Stimulated activated CD8-positive, alpha-beta memory T cell treated with anti-CD3 and anti-CD28 coated beads, Interleukin-4, amount 100 ng/mL, for 48 hours (primary cell): Measurements from ENCODE around the gene STK16.
A peak's percentile ranks its signal among the peaks of the same experiment; 100 is the strongest.

Source experiments
- DNase-seq: peaks from one replicate; pipeline ENCODE4 v3.0.0-alpha.2; 2020

STK16 gene

DNA sequence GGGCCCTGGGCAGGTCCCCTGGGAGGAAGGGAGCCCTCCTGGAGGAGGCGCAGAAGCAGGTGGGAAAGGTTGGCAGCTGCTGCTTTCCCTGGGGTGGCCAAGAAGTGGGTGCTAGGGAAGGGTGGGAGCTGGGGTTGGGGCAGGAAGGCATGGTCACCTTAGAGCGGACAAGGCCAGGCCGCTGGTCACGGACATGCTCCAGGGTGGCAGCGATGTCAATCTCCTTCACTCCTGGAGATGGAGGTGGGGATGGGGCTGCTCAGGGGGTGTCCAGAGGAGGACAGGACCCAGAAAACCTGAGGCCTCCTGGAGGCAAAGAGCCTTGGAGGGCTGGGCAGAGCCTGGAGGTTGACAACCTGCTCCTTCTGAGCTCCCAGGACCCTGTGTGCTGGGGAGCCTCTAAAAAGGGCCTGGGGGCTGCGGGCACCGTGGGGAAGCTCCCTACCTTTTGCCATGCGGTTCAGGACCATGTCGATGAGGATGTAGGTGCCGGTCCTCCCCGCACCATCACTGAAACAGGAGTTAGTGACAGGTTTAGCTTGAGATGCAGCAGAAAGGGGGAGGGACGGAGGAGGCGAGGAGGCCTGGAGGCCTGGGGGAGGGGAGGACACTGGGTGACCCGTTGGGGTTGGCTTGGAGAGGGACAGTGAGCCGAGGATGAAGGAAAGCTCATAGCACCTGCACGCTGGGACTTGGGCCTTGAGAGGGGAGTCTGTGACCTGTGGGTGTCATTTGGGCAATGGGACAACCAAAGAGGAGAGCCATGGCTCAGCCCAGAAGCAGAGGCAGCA lies 45.3 kb downstream of the STK16 start:
- DNase-seq = no peak

GRCh38 chr2:219291394-219291793 lies 46.1 kb downstream of the STK16 start:
- no peak for DNase-seq

DNA sequence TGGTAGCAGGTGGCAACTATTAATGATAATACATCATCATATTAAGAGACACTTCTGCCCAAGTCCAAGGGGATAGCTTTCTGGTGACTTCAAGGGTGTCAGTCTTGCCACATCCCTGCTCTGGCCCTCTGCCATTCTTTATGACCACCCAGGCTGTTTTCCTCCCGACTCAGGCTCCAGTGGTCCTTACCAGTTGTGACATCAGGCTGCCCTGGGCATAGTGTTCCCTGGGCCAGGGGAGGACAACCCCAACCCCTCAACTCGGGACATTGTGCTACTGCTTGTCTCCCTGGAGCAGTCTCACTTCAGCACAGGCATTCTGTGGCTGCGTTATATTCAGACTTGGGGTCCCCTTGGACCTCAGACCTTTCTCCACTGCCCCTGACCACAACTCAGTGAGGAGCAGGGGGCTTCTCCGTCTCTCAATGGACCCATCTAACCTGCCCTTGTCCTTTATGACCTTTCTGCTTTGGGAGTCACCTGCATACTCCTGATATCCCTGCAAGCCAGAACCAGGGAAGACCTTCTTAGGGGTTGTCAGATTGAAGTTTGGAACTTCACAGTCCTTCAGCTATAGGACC lies 46.7 kb downstream of the STK16 start:
- no peak for DNase-seq

- DNase-seq = peak; percentile 20
Measured at GRCh38 chr2:219292616-219293015, 47.3 kb downstream of the STK16 start.

DNA sequence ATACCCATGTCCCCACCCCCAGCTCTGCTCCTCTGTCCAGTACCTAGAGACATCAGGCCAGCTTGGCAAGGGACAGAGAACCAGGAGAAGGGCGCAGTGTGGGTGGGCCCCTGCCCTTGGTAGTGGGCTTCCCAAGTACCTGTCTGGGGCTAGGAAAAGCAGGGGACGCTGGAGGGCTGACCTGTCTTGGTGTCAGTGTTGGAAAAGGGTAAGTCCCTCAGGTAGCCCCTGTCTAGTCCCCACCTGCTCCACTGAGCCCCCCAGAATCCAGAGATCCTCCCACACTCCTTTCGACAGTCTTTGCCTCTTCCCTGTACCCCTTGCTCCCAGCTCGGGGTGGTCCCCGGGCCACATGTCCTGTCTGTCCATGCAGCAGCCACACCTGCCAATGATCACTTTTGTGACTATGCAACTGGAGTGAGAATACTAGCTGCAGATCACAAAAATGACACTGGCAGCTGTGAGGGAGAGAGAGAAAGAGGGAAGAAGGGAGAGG lies 48.5 kb downstream of the STK16 start:
- peak; percentile 21 for DNase-seq

- peak; percentile 91 for DNase-seq
Measured at GRCh38 chr2:219294356-219295351, 49.4 kb downstream of the STK16 start.

- peak; percentile 14 for DNase-seq
Measured at GRCh38 chr2:219296142-219296541, 50.9 kb downstream of the STK16 start.

DNA sequence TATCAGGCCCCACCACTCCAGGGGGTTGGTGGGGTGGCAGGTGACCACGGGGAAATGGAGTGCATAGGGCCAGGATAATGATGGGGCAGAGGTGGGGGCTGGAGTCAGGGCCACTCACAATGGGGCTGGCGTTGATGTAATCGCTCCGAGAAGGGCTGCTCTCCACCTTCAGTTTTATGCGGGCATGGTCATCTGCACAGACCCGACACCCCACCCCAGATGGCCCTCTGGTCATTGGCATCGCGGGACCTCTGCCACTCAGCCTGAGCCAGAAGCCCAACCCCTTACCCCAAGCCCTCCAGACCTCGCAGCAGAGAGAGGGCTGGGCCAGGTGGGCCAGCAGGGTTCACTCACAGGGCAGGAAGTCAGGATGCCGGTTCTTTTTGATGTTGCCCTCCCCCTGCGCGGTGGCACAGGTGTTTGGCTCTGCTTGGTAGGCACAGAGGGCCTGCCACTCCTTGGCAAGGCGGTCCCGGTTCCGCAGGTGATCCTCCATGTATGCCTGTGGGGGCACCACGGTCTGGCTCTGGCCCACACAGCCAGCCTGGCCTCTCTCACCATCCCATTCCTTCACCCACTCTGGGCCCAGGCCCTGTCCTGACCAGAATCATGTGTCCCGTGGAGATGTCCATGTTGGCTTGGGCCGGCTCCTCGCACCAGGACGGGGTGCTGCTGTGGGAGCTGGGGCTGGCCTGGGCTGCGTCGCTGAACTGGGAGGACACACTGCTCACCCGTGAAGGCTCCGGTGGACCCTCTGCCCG lies 51.5 kb downstream of the STK16 start:
- DNase-seq = peak; percentile 24

GRCh38 chr2:219297766-219298456 lies 52.6 kb downstream of the STK16 start:
- DNase-seq = no peak

GRCh38 chr2:219298759-219299371 lies 53.6 kb downstream of the STK16 start:
- peak; percentile 98 for DNase-seq

GRCh38 chr2:219299372-219299760 lies 54.1 kb downstream of the STK16 start:
- DNase-seq = no peak
